T-helper 1 cell treated with Interleukin-12 subunit alpha and Interleukin-12 subunit beta and Interleukin-4 antibody, amounts not matched to agents 30 ng/mL and 1 ng/mL, for 36 hours (primary cell): Measurements from ENCODE around the gene SLC4A7. TPM values are rescaled to one million over a fixed set of nuclear protein-coding genes. Genes with fewer than 3 reads are reported as not detected.
"Not testable (repeated sequence)": the region's sequence is repeated elsewhere in the genome, so short reads cannot be mapped to it uniquely, and the experiment has no call there.

ENCODE experiments used
- intact Hi-C: fragments of 100-400 bp; cut with micrococcal nuclease; formaldehyde crosslinking; loops from one replicate; pipeline ENCODE4 v1.15.1; 2024
- total RNA-seq: library from RNA; stranded (reverse); gene quantifications from 2 replicates; pipeline ENCODE4 v1.2.3, GENCODE V29; 2022

SLC4A7 gene
- total RNA-seq, 1 donor from 2014 or later, result 45.3 TPM

- intact Hi-C loops, result loop anchor here (10.0 kb wide), 1 partner anchor 396 kb away; no protein-coding TSS in a partner anchor
These were observed 4.6 kb upstream of the SLC4A7 start for GRCh38 chr3:27488821-27489220.

GRCh38 chr3:27487383-27487782, 3.2 kb upstream of the SLC4A7 start:
- intact Hi-C loops, result loop anchor here (10.0 kb wide), 1 partner anchor 397 kb away; no protein-coding TSS in a partner anchor

GRCh38 chr3:27486336-27486735, 2.2 kb upstream of the SLC4A7 start:
- intact Hi-C loops, result loop anchor here (10.0 kb wide), 1 partner anchor 398 kb away; no protein-coding TSS in a partner anchor

GRCh38 chr3:27485866-27486265, 1.7 kb upstream of the SLC4A7 start:
- intact Hi-C loops, result loop anchor here (2.0 to 10.0 kb wide), 3 partner anchors 19 to 399 kb away; no protein-coding TSS in a partner anchor

GRCh38 chr3:27483117-27484014, 818 bp downstream of the SLC4A7 start:
- intact Hi-C loops, result loop anchor here (1.0 to 10.0 kb wide), 17 partner anchors 17 to 1818 kb away; partner anchors contain the start of genes CMC1, NEK10 and NGLY1

- intact Hi-C loops, result loop anchor here (5.0 to 10.0 kb wide), 4 partner anchors 168 to 847 kb away; no protein-coding TSS in a partner anchor
These were observed 4.2 kb downstream of the SLC4A7 start for GRCh38 chr3:27479806-27480543.

GRCh38 chr3:27471923-27472550, 12.1 kb downstream of the SLC4A7 start:
- intact Hi-C loops, result no loop called here

GRCh38 chr3:27468283-27468886, 15.8 kb downstream of the SLC4A7 start:
- intact Hi-C loops, result no loop called here

GRCh38 chr3:27467545-27467944, 16.6 kb downstream of the SLC4A7 start:
- intact Hi-C loops, result loop anchor here (1.0 to 2.0 kb wide), 5 partner anchors 17 to 333 kb away; partner anchors contain the start of gene SLC4A7

GRCh38 chr3:27464646-27465045, 19.5 kb downstream of the SLC4A7 start:
- intact Hi-C loops, result no loop called here

GRCh38 chr3:27462228-27462627, 22.0 kb downstream of the SLC4A7 start:
- intact Hi-C loops, result no loop called here

GRCh38 chr3:27458929-27459328, 25.3 kb downstream of the SLC4A7 start:
- intact Hi-C loops, result no loop called here

GRCh38 chr3:27456554-27456953, 27.6 kb downstream of the SLC4A7 start:
- intact Hi-C loops, result no loop called here

- intact Hi-C loops, result no loop called here
These were observed 29.3 kb downstream of the SLC4A7 start for GRCh38 chr3:27454914-27455313.

- intact Hi-C loops, result no loop called here
These were observed 29.7 kb downstream of the SLC4A7 start for GRCh38 chr3:27454461-27454860.

- intact Hi-C loops, result no loop called here
These were observed 31.7 kb downstream of the SLC4A7 start for GRCh38 chr3:27452368-27453090.

GRCh38 chr3:27451842-27452241, 32.3 kb downstream of the SLC4A7 start:
- intact Hi-C loops, result no loop called here

- intact Hi-C loops, result no loop called here
These were observed 32.9 kb downstream of the SLC4A7 start for GRCh38 chr3:27451251-27451650.

- intact Hi-C loops, result no loop called here
These were observed 34.5 kb downstream of the SLC4A7 start for GRCh38 chr3:27449530-27450150.

GRCh38 chr3:27442995-27443394, 41.2 kb downstream of the SLC4A7 start:
- intact Hi-C loops, result not testable (repeated sequence)
